Hematopoietic multipotent progenitor cell treated with erythropoietin and hydrocortisone succinate and interleukin-3 and kit ligand, for 6 days (in vitro differentiated cells): ENCODE data around the gene C1D.

ENCODE experiments used
- DNase-seq: peaks from one replicate; pipeline ENCODE4 v3.0.0-alpha.2; 2015

The C1D gene

DNA sequence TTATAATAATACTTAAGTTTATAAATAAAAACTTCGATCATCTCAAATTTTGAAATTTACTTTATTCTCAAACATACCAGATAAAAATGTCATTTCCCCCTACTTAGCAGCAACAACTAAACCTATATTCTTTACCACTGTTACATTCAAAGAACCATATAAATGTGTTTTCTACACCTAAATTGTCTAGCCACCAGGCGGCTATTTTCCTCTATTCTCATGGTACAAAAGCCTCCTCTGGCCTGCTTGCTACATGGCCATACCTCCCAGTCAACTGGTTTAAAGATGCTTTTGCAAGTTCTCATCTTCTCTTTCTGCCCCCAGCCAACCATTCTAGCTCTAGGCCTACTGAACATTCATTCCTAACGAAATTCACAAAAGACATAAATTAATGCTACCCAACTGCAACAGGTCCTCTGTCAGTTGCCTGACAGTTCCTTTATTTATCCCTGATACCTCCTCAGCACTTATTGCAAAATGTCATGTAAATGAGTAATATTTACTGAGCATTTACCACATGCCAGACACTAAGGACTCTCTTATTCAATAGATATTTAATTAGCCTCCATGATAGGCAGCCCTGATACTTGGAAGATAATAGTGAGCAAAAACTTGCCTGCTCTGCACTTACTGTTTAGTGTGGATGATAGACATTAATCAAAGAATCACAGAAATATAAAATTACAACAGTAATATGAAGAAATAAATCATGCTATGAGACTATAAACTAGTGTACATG, 5.0 kb downstream of the C1D start:
- DNase-seq: peak; percentile 46

DNA sequence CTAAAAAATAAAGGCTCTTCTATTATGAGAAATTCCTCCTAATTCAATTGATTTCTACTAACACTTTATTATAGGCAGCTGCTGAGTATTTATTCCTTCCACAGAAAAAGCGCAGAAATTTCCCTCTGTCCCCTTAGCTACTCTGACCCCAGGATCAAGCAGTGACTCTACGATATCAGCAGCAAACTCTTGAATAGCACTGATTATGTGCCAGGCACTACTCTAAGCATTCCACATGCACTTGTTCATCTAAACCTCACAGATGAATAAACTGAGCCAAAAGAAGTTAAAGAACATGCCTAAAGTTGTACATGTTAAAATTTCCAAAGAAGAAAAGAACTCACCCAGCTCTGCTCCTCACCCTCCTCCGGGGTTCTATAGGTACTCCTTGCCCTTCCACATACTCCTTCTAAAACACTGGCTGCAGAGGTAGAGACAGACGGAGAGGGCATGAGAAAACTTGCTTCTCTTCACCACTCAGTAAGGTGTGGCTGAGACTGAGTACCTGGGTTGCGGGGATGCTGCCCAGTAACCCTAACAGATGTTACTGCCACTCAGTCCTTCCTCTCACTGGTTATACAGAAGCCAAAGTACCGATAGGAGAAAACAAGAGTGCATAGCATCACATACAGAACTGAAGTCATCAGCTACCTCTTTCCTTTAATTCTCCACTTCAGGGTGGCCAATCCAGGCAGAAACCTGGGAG, 9.9 kb downstream of the C1D start:
- no peak for DNase-seq

GRCh38 chr2:68050353-68050752, 12.5 kb downstream of the C1D start:
- DNase-seq: no peak

DNA sequence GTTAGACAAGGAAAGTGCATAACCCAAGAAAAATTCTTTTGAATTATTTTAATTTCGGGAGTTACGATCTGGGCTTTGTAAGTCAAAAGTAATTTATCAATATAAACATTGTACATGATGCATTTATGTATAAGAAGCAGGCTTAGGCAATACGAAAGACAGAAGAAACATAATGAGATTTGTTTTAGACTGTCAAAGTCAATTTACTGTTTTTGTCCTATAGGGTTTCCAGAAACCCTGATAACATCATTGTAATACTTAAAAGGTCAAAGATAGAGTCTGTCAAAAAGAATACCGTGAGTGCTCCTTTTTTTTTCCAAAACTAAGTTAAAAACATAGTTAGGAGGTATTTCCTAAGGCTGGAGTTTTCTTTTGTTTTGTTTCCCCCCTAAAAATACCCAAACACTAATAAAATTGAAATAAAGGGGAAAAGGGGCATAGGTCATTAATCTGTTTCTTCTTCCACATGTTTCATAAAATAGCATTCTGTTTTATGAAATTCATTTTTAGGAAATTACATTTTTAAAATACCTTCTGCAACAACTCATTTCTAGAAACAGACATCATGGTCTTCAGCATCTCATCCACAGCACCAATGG, 16.1 kb downstream of the C1D start:
- DNase-seq: no peak

DNA sequence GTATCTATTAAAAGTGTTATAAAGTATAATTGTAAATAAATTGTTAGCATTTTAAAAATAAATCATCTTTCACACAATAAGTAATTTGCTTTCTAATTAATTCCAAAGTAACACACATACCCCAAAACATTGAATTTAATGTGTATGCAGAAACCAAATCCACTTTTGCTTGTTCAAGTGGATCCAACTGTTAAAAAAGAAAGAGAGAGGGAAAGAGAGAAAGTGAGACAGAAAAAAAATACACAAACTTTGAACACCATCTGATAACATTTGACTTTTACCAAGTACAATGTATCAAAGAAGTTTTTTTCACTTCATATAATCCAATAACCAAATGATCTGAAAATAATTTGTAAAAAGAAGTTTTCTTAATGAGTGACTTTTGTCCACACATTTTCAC, 16.6 kb downstream of the C1D start:
- no peak for DNase-seq

- no peak for DNase-seq
Measured at GRCh38 chr2:68045342-68045741, 17.5 kb downstream of the C1D start.

- DNase-seq: no peak
Measured at GRCh38 chr2:68044099-68044498, 18.7 kb downstream of the C1D start.

GRCh38 chr2:68043695-68044094, 19.1 kb downstream of the C1D start:
- DNase-seq: no peak

- DNase-seq: no peak
Measured at GRCh38 chr2:68043032-68043431, 19.8 kb downstream of the C1D start.

- no peak for DNase-seq
Measured at GRCh38 chr2:68041704-68042245, 21.0 kb downstream of the C1D start.

DNA sequence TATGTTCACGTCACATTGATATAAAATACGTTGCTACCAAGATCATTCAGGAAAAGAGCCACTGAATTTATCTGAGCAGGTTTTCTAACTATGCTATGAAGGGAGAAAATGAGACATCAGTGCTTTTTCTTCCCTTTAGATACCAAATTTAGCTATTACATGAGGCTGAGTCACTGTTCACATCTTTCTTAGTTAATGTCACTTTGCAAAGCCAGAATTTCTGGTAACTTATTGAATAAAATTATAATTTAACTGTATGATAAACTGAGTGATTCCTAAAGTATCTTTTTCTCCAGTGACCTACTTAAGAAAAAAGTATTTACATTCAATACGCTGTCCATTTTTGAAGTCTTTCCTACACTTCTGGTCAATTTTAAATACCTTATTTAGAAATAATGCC, 22.7 kb downstream of the C1D start:
- no peak for DNase-seq

DNA sequence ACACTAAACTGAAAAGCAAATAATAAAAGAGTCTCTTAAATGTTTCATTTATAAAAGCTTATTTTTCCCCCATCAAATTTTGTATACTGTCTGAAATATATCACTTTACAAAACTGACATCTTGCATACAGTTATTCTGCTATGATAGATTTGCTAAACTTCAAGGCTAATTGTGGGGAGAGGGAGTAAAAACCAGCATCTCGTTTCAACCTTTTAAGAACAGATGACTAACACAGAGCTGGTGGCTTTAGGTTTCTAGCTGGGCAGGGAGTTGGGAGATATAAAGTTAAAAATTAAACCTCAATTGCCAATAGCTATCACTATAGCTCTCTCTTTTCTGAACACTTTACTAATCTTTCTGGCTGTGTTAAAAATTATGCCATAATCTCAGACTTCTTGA, 23.5 kb downstream of the C1D start:
- no peak for DNase-seq

DNA sequence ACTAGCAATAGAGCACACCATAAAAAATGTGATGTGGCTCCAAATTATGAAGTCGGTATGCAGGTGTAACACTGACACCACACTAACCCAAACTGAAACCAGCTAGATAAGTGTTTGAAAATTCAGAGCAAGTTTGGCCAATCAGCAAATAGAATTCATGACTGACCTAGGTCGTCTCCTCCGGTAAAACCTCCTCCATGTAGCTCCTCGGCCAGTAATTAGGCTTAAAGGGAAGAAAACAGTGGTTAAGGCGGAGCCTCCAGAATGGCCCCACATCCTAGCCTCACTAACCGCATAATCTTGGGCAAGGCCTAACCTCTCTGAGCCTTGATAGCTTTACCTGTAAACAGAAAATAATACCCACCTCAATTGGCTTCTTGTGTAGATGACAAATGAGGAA, 30.1 kb downstream of the C1D start:
- DNase-seq: no peak

DNA sequence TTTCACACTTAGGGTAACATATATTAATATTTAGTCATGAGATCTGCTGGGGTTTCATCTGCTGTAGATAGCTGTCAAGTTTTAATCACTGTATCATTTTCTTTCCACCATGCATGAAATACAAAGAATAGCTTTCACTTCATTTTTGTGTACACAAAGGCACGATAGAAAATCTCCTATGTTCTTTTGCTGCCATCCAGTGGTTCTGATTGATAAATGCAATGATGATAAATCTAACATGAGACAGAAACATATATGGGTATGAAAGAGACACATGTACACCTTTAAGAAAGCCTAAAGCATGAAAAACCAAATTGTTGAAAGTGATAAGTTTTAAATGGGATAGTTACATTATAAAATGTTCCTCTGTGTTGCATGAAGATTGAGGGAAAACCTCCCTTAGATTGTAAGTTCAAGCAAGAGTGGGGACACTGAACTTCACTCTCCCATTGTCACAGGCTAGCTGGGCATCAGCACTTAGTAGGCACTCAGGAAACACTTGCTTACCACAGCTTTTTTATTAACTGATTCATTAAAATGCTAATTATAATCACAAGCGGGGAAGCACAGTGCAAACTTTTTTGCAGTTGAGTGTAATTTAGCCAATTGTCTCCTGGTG, 31.2 kb downstream of the C1D start:
- DNase-seq: peak; percentile 85

- DNase-seq: no peak
Measured at GRCh38 chr2:68031043-68031442, 31.8 kb downstream of the C1D start.

GRCh38 chr2:68030529-68030928, 32.3 kb downstream of the C1D start:
- DNase-seq: no peak

DNA sequence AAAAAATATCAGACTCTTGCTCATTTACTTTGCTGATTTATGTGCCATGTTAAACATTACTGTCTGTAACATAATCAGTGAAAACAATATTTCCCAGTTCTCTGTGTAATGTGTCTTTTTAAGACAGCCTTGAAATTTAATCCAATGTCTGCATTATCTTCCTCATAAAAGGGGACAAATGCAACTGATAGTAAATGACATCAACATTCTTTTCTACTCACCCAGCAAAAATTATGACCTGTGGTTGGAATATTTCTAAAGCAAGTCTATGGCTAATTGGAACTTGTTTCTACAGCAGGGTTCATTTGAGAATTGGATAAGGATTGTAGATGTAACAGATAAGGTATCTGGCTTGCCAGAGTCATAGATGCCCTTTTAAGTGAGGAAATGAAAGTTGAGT, 34.8 kb downstream of the C1D start:
- no peak for DNase-seq

DNA sequence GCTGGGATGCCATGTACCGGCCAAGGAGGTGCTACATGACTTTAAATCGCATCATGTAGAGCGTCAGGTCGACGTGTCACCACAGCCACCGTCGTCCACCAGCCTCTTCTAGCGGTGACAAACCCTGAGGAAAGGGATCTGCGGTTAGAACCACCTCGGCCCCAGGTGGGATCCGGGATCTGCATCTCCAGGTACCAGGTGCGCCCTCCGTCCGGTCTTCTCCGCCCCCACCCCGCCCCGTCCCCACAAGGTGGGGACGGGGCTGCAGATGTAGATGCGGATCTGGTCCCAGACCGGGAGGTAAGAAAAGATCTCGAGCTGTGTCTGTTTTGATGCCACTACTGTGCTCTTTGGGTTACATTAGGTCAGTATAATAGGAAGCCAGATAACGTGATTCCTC, 38.4 kb downstream of the C1D start:
- no peak for DNase-seq

DNA sequence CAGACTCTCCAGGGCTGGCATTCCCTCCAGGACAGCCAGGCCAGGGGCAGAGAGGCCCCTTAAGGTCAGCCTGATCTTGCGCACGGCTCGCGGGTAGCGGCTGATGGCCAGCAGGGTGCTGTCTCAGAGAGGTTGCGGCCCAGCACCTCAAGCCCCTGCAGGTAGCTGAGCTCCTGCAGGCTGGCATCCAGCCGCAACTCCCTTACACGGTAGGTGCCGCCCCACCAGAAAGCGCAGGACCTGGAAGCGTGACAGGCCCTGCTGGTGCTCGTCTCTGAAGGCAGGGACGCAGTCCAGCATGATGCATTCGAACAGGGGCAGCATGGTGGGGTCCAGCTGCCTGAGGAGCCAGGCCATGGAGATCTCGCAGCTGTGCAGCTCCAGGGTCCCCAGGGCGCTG, 38.9 kb downstream of the C1D start:
- no peak for DNase-seq

GRCh38 chr2:68018727-68019126, 44.1 kb downstream of the C1D start:
- no peak for DNase-seq

DNA sequence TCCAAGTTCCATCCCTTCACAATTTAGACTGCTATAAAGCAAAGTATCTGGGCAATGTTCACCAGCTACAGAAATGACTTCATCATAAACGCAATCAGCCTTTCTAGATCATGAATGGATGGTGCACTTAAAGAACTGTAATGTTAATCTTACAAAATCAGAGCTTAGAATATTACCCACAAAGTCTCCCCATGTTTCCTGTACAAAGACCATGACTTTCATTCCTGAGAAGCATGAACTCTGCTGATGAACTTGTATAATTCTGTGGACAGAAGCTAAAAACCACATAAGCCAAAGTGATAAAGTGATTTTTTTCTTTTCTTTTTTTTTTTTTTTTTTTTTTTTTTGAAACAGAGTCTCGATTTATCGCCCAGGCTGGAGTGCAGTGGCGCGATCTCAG, 53.3 kb downstream of the C1D start:
- no peak for DNase-seq

DNA sequence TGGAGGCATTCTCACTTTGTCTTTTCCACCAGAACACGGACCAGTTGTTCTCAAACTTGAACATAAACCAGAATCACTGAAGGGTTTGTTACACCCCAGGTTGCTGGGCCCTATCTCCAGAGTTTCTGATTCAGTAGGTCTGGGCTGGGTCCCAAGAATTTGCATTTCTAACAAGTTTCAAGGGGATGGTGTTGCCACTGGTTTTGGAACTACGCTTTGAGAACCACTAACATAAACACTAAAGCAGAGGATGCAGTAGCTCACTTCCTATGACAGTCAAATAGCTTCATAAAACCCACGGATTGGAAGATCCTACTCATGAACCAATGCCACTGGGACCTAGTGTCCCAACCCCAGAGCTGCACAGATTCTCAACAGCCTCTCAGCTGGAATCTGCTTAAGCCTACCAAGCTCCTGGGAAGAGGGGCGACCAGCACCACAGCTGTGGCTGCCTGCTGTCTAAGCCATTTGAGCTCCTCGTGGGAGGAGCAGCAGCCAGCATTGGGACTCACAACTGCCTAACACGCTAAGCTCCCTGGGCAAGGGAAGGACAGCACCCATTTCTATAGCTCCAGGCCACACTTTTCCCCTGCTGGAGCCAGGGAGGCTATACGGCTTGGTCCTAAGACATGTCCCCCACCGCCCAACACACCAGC, 62.5 kb downstream of the C1D start:
- DNase-seq: no peak

DNA sequence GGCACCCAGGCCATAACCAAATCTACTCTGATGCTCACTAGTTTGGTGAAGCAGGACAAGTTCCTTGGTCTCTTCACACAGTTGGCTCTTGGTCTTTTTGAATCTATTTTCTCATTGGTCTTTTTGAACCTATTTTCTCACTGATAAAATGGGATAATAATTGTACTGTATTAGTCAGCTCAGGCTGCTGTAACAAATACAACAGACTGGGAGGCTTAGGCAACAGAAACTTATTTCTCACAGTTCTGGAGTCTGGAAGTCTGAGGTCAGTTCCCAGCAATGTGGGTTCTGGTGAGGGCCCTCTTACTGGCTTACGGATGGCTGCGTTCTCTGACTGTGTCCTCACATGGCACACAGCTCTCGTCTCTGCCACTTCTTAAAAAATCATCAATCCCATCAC, 63.5 kb downstream of the C1D start:
- no peak for DNase-seq
